NCI-H2029 (cell line): ENCODE measurements around the gene AOC2.
"Not testable (repeated sequence)": the region's sequence is repeated elsewhere in the genome, so short reads cannot be mapped to it uniquely, and the experiment has no call there.

Experiments used
- DNase-seq: peaks from one replicate; lab custom pipeline; 2025; lab: John Stamatoyannopoulos, UW

Gene AOC2

DNA sequence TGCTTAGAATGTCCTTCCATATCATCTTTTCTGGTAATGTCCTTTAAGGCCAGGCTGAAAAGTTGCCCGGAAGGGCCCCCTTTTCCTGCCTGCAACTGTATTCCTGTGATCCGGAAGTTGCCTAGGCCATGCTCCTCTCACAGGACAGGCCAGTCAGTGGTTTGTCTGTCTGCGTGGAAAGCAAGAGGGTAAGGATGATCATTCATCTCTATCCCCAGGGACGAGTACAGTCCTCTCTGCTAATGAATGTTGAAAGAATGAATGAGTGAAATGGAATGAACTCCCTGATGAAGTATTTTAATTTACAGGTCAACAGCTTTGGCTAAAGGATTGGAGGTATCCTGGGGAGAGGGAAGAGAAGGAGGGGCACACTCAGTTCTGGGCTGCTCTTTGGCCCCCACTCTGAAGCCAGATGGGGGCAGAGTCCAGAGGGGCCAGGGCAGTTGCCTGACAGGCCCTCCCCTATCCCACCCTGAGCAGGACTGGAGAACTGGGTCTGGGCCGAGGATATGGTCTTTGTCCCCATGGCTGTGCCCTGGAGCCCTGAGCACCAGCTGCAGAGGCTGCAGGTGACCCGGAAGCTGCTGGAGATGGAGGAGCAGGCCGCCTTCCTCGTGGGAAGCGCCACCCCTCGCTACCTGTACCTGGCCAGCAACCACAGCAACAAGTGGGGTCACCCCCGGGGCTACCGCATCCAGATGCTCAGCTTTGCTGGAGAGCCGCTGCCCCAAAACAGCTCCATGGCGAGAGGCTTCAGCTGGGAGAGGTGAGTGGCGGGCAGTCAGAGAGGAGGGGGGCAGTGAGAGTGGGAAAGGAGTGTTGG, 9.8 kb downstream of the AOC2 start:
- no peak for DNase-seq

DNA sequence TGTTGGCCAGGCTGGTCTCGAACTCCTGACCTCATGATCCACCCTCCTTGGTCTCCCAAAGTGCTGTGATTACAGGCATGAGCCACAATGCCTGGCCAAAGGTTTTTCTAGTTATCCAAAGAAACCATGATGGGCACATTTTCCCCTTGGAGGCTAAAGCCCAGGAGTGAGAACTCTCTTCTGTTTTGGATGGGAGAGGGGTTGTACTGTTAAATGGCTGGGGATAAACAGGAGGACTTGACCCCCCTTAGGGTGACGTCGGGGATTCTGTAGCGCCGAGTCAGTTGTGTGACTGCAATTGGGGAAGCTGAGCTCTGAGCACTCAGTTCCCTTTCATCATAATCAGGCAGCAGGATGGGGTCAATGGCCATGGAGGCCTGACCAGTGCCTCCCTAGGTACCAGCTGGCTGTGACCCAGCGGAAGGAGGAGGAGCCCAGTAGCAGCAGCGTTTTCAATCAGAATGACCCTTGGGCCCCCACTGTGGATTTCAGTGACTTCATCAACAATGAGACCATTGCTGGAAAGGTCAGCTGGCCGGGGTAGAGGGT, 10.7 kb downstream of the AOC2 start:
- DNase-seq: no peak

DNA sequence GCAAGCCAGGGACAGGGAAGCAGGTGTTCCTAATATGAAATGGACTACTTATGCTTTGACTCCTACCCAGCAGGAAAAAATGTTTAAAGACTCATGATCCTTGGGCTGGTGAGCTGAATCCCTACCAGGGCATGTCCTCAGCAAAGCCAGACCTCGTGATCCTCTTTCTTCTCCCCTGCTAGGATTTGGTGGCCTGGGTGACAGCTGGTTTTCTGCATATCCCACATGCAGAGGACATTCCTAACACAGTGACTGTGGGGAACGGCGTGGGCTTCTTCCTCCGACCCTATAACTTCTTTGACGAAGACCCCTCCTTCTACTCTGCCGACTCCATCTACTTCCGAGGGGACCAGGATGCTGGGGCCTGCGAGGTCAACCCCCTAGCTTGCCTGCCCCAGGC, 11.7 kb downstream of the AOC2 start:
- not testable (repeated sequence) for DNase-seq

DNA sequence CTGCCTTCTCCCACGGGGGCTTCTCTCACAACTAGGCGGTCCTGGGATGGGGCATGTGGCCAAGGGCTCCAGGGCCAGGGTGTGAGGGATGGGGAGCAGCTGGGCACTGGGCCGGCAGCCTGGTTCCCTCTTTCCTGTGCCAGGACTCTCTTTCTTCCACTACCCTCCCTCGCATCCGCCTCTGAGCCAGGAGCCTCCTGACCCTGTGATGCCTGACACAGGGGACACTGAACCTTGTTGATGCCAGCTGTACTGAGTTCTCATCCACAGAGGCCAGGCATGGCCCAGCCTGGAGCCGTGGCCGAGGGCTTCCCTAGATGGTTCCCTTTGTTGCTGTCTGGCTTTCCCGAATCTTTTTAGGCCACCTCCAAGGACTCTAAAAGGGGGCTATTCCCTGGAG, 12.1 kb downstream of the AOC2 start:
- DNase-seq: not testable (repeated sequence)

DNA sequence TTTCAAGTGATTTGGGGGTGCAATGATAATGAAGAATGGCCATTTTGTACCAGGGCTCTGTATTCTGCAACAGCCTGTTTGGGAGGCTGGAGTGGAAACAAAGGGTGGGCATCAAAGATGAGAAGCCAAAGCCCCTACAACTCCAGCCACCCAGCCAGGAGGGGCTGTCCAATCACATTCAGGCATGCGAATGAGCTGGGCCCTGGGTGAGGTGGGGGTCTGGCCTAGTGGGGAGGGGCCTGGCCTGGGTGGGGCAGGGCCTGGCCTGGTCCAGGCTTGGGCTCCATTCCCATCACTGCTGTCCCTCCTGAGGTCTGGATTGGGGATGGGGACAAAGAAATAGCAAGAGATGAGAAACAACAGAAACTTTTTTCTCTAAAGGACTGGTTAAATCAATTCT, 13.0 kb downstream of the AOC2 start:
- DNase-seq: no peak

DNA sequence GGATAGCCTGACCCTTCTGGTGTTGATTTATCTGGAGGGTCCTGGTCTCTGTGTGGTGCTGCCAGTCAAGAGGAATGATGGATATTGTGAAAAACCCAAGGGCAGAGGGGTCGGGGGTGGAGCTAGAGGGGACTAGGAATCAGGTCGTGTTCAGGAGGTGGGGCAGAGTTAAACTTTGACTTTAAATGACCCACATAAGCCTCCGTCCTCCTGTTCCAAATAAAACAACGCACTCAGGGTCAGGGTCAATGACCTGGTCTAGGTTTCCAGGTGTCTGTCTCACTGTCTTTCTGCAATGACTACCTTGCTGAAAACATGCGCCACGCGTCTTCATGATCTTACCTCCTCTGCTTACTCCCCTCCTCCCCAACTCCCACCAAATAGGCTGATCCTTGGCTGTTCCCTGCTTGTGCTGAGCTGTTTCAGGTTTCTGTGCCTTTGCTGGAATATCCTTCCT, 21.3 kb downstream of the AOC2 start:
- no peak for DNase-seq

DNA sequence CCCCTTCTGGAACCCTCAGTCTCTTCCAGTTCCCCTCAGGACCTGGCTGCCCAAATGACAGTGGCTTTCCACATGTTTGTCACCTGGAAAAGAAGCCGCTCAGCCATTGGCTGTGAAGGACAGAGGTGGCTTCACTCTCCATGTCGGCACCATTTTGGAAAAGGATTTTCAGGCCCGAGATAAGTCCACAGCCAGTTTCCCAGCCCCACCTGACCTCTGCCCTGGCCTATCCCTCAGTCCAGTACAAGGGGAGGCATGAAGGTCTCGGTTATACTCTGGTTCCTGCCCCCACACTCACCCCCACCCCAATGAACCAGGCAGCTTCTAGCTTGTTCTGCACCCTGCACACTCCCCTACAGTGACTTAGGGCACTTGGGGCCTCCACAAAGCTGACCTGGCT, 21.8 kb downstream of the AOC2 start:
- no peak for DNase-seq

DNA sequence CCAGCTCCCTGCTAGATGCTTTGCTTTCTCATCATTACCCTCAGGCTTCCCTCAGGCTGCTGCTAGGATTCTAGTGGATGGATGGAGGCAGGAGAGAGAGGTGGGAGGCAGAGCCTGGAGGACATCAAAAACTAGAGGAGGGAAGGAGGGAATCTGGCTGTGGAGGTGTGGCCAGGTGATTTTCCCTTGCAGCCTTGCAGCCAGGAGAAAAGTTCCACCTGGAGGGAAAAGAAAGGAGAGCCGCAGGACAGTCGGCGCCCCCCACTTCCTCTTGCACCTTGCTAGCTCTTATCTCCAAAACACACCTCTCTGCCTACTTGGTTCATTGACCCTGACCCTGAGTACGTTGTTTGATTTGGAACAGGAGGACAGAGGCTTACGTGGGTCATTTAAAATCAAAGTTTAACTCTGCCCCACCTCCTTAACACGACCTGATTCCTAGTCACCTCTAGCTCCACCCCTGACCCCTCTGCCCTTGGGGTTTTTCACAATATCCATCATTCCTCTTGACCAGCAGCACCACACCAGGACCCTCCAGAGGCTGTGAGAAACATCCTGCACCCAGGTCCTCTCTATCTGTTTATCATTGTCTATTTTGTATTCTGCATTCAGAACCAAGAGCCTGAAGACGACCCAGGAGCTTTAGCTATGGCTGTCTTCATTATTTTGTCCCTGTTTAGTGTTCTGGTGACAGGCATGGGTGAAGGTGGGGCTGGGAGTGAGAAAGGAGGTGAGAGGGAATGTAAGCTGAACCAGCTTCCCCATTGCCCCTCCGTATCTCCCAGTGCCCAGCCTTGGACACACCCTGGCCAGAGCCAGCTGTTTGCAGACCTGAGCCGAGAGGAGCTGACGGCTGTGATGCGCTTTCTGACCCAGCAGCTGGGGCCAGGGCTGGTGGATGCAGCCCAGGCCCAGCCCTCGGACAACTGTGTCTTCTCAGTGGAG, 22.5 kb downstream of the AOC2 start:
- no peak for DNase-seq

DNA sequence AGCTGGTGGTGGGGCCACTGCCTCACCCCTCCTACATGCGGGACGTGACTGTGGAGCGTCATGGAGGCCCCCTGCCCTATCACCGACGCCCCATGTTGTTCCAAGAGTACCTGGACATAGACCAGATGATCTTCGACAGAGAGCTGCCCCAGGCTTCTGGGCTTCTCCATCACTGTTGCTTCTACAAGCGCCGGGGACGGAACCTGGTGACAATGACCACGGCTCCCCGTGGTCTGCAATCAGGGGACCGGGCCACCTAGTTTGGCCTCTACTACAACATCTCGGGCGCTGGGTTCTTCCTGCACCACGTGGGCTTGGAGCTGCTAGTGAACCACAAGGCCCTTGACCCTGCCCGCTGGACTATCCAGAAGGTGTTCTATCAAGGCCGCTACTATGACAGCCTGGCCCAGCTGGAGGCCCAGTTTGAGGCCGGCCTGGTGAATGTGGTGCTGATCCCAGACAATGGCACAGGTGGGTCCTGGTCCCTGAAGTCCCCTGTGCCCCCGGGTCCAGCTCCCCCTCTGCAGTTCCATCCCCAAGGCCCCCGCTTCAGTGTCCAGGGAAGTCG, 23.4 kb downstream of the AOC2 start:
- DNase-seq: not testable (repeated sequence)

DNA sequence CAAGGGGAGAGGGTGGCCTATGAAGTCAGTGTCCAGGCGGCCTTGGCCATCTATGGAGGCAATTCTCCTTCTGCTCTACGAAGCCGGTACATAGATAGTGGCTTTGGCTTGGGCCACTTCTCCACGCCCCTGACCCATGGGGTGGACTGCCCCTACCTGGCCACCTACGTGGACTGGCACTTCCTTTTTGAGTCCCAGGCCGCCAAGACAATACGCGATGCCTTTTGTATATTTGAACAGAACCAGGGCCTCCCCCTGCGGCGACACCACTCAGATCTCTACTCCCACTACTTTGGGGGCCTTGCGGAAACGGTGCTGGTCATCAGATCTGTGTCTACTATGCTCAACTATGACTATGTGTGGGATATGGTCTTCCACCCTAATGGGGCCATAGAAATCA, 24.0 kb downstream of the AOC2 start:
- no peak for DNase-seq

DNA sequence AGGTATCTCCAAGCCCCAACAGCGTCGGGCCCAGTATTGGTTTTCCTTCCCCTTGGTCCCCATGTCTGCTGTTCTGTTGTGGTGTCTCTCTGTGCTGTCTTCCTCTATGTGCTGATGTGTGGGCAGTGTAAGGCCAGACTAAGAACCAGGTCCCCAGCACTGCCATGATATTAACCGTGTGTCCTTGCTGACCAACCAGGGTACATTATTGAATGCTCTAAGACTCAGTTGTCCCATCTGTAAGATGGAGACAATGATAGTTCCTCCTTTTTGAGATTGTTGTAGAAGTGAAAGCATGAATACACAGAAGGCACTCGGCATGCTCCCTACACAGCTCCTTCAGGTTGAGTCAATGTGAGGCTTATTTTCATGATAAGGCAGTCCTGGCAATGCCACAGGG, 27.3 kb downstream of the AOC2 start:
- no peak for DNase-seq

DNA sequence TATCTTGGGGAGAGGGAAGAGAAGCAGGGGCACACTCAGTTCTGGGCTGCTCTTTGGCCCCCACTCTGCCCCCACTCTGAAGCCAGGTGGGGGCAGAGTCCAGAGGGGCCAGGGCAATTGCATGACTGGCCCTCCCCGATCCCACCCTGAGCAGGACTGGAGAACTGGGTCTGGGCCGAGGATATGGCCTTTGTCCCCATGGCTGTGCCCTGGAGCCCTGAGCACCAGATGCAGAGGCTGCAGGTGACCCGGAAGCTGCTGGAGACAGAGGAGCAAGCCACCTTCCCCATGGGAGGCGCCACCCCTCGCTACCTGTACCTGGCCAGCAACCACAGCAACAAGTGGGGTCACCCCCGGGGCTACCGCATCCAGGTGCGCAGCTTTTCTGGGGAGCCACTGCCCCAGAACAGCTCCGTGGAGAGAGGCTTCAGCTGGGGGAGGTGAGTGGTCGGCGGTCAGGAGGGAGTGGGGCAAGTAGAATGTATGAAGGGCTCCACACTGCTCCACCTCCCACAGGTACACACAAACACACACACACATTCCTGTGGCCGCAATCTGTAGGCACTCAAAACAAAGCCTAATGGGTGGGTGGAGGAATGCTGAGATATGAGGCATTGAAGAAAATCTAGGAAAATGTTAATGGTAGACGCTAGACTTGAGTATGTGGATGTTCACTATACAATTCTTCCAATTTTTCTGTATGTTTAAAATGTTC, 28.0 kb downstream of the AOC2 start:
- DNase-seq: no peak

DNA sequence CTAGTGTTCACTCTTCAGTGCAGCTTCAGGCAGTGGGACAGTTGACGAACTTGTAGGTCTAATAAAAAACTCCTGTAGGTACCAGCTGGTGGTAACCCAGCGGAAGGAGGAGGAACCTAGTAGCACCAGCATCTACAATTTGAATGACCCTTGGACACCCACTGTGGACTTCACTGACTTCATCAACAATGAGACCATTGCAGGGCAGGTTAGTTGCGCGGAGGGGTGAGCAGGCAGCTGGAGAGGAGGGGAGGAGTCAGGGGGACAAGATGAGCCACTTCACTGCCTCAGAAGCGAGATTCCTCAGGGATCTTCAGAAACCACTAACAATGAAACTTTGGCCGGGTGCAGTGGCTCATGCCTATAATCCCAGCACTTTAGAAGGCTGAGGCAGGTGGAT, 28.9 kb downstream of the AOC2 start:
- no peak for DNase-seq

DNA sequence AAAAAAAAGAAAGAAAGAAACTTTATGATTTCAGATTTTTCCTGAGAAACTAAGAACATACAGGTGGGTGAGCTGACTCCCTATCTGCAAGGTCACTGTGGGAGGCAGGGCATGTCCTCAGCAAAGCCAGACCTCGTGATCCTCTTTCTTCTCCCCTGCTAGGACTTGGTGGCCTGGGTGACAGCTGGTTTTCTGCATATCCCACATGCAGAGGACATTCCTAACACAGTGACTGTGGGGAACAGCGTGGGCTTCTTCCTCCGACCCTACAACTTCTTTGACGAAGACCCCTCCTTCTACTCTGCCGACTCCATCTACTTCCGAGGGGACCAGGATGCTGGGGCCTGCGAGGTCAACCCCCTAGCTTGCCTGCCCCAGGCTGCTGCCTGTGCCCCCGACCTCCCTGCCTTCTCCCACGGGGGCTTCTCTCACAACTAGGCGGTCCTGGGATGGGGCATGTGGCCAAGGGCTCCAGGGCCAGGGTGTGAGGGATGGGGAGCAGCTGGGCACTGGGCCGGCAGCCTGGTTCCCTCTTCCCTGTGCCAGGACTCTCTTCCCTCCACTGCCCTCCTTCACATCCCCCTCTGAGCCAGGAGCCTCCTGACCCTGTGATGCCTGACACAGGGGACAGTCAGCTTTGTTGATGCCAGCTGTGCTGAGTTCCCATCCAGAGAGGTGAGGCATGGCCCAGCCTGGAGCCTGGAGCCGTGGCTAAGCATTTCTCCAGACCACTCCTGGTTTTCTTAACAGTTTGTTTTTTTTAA, 29.7 kb downstream of the AOC2 start:
- DNase-seq: not testable (repeated sequence)

DNA sequence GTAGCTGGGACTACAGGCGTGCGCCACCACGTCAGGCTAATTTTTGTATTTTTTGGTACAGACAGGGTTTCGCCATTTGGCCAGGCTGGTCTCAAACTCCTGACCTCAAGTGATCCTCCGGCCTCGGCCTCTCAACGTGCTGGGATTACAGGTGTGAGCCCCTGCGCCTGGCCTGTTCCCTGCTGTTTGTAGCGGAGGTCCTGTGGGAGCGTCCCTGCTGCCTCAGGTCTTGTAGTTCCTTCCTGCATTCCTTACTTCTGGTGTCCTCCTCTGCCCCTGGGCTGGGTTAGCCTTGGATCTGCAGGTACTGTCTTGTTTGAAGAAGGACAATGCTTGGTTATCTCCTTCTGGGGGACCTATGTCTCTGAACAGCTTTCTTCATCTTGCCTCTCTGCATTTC, 32.7 kb downstream of the AOC2 start:
- no peak for DNase-seq

DNA sequence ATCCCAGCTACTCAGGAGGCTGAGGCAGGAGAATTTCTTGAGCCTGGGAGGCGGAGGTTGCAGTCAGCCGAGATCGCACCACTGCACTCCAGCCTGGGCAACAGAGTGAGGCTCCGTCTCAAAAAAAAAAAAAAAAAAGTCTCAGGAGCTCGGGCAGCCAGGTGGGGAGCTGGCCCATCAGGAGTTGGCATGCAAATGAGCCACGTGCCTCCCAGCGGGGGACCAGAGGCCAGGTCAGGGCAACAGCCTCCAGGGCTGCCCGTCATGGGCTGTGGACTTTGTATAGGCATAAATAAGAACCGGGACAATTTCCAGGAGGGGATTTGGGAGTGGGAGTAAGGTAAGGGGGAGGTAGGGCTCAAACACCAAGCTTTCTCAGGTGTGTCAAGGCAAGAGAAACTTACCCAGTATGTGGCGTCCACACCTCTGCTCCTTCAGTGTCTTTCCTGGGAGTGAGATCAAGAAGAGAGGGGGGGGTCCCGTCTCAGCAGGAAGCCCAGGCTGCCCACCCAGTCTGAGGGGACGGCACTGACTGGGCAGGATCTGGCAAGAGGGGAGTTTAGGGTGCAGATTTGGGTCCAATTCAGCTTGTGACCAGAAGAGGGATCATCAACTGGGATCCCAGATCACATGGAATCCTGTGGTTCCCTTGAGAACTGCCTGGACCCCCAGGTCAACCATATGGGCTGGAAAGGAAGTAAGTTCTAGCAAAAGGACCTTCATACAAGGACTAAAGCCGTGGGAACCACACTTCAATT, 33.9 kb downstream of the AOC2 start:
- DNase-seq: no peak

DNA sequence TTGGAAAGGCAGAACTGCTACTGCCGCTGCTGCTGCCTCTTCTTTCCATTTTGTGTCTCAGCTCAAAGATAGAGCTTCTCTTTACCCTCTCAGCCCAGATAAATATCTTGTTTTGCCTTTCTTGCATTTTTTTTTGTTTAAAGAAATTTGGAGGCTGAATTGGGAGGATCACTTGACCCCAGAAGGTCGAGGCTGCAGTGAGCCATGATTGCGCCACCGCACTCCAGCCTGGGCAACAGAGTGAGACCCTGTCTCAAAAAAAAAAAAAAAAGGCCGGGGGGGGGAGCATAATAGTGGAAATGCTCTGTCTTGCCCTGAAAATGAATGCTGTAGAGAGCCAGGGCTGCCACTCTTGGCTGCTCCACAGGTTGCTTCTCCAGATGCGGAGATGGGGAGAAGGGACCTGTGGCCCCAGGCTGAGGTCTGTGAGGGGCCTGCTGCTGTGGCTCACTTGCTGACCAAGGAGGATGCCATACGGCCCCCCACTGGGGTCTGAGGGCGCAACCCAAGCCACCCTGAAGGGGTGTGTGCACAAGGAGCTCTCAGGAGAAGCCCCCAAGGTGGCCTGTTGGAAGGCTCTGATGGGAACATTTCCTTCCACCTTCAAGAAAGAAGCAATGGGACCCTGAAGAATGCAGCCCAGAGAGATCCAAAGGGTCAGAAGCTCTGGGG, 34.7 kb downstream of the AOC2 start:
- no peak for DNase-seq

DNA sequence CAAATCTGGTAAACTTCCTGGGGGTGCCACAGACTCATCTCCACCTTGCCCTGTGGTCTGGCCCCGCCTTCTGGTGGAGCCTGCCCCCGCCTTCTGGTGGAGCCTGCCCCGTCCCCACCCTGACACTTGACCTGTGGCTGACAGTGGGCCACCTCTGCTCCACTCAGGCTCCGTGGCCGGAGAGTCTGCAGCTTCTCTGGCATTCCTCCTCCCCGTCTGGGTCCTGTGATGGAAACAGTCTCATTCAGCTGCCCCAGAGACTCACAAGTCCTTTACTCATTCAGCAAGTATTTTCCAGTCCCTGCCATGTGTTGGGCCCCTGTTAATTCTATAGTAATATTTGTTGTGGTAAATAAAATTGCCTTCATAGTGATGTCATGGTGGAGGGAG, 35.2 kb downstream of the AOC2 start:
- DNase-seq: no peak

DNA sequence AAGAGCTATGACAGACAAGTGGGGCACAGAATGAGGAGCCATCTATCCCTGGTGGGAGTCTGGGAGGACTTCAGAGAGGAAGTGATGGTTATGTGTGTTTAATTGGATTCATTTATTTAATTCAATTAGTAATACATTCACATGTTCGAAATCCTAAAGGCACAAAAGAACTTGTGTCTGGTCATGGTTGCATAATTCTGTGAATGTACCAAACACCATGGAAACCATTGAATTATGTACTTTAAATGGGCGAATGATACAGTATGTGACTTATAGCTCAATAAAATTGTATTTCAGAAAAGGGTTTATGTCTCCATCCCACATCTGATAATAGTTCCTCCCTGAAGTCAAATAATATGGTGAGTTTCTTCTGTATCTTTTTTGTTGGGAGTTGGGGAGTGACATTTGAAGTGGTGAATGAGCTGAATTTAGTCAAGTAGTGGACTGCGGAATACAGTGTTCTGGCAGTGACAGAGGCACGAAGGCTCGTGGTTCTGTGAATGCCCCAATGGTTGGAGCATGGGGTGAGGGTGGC, 36.5 kb downstream of the AOC2 start:
- DNase-seq: no peak
